T47D (cell line): ENCODE results near the gene PDP2.
"Not testable (repeated sequence)": the region's sequence is repeated elsewhere in the genome, so short reads cannot be mapped to it uniquely, and the experiment has no call there.

Experiments used
- DNase-seq, 2 experiments: peaks; one replicate each; pipeline versions ENCODE4 v3.0.0 to v3.0.0-alpha.2; 2011 to 2012; ENCODE audit warnings: low read depth in 1 of 2, low spot score in 1 of 2
- JUND ChIP-seq: IDR thresholded peaks from 2 replicates; pipeline ENCODE4 v1.6.1; 2012; ENCODE audit warnings: low read depth
- in situ Hi-C: cut with HindIII; loops from 2 replicates; pipeline ENCODE4 v1.10.0; 2016; ENCODE audit warnings: low sequenced_read_pairs, low pct_unique_long_range_greater_than_20kb

PDP2 gene

DNA sequence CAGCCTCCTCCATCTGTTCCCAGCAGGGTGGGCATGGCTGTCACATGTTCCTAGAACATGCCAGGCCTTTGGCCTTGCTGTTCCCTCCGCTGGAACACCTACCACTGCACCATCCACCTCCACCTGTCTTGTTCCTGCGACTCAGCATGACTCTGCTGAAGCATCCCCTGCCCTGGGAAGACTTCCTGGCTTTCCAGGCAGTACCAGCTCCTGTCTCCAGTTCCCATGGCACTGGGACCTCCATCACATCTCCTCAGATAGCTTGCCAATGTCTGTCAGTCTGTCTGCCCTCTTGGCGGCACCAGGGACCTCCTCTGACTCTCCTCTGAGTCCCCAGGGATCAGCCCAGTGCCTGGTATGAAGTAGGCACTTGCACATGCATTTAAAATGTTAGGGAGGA lies 15.7 kb downstream of the PDP2 start:
- no peak for DNase-seq
- in situ Hi-C loops = no loop called here

DNA sequence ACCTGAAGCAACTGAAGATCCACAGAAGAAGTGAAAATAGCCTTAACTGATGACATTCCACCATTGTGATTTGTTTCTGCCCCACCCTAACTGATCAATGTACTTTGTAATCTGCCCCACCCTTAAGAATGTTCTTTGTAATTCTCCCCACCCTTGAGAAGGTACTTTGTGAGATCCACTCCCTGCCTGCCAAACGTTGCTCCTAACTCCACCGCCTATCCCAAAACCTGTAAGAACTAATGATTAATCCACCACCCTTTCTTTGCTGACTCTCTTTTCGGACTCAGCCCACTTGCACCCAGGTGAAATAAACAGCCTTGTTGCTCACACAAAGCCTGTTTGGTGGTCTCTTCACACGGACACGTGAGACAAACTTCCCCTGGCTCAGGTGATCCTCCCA lies 16.4 kb downstream of the PDP2 start:
- DNase-seq, in situ Hi-C loops: not testable (repeated sequence)

More for the DNA sequence above, 15.7 kb downstream of the PDP2 start:
- no peak for TF ChIP-seq JUND

DNA sequence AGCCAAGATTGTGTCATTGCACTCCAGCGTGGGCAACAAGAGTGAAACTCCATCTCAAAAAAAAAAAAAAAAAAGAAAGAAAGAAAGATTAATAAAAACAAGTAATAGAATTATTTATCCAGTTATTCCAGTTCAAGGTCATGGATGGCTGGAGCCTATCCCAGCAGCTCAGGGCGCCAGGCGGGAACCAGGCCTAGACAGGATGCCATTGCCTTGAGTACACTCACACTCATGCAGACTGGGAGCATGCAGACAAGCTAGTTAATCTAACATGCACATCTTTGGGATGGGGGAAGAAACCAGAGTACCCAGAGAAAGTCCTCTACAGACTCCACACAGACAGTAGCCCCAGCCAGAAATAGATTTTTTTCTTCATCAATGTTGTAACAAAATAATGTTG lies 17.9 kb downstream of the PDP2 start:
- TF ChIP-seq JUND = no peak

DNA sequence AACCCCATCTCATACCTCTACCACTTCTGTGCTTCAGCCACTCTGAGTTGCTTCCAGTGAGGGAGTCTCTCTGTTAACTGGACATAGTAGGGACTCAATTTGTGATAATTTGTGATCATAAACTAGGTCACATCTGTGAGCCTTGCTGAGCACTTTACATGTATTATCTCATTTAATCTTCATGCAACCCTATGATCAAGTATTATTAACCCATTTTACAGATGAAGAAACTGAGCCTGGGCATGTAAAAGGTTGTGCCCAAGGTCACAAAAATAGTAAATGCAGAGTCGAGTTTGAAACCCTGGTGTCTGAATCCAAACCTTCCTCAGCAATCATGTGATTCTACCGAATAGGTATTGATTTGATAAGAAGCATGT lies 18.6 kb downstream of the PDP2 start:
- no peak for DNase-seq
- no peak for TF ChIP-seq JUND
- in situ Hi-C loops = no loop called here

More for the DNA sequence above, 17.9 kb downstream of the PDP2 start:
- in situ Hi-C loops = no loop called here
- DNase-seq = no peak

DNA sequence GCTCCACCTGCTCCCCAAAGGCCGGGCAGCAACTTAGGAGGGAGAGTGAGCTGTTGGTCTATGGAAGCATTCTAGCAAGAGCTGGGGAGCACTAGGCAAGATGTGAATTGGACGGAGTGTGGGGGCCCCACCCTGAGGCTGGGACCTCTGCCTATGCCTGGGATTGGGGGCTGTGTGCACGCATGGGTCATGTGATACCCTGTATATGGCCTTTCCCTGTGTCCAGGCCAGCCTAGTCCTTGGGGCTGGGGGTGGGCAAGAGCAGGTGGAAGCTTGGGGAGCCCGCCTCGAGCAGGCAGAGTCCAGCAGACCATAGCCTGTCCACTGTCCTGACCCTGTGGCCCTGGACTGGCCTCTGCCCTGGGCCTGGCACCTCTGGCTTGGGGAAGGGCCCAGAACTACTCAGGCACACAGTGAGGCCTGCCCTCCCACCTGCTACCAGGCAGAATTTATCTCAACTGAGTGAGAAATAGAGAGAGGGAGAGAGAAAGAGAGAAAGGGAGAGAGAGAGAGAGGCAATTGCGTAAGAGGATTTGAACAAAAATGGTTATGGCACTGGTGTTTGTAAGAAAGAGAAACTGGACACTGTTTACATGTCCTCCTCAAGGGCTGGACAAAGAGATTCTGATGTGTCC lies 19.1 kb downstream of the PDP2 start:
- TF ChIP-seq JUND = no peak
- no peak for DNase-seq
- in situ Hi-C loops = no loop called here

DNA sequence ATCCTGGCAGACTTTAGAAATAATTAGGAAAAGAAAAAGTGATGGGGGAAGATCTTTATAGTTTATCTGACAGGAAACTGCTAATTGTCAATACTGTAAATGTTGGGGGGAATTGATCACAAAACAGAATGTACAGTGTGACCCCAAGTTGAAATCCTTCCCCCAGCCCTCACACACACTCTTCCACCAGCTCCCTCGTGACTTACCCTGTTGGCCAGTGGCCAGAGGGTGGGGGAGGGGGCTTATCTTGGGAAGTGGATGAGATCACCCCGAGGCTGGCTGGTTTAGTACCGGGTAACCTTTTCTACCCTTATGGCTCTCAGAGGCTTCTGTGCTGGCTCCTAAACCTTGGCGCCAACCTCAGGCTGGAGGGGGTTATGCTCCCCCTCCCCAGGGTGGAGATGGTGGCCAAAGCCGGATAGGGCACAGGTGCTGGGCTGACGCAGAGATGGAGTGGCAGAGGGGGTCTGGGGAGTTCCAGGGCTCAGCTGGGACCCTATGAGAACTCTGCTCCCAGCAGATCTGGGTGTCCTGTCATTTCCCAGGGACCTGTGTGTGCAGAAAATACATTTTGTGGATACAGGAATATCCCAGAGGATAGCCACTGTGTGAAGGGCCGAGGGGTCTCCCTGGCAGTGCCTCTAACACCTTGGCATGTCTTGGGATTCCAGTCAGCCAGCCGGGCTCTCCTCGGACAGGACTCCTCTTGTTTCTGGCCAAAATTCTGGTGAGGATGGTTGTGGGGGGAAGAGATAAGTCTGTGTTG lies 19.8 kb downstream of the PDP2 start:
- DNase-seq = no peak
- no peak for TF ChIP-seq JUND
- in situ Hi-C loops = no loop called here

DNA sequence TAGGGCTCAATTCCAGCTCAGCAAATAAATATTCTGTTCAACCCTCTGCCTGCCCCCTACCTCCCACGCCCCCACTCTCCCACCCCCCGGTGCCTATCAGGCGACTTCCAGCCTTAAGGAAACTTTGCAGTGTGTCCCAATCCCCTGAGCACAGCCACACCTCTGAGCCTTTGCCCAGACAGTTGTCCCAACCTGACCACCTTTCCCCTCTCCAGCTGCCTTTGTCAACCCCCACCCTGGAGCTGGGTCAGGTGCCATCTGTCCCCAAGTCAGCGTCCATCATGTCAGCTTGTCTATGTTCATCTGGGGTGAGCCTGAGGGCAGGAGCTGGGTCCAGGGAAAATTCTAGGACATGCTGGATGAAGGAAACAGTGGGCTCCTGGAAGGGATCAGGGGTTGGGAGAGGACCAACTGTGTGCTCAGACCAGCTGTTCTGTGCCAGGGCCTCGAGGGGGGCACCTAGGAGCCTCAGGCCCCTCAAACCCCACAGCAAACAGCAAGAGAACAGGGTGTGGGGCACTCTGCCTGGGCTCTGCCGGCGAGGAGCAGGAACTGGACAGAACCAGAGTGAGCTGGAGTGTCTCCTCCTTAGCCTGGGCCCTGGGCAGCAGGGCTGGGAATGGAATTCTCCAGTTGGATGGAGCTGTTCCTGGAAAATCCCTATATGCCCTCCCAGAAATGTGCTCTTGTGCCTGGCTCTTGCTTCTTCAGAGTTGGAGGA lies 20.6 kb downstream of the PDP2 start:
- TF ChIP-seq JUND = no peak
- in situ Hi-C loops = no loop called here
- peak in 1 of 2 experiments; percentile 0 for DNase-seq

DNA sequence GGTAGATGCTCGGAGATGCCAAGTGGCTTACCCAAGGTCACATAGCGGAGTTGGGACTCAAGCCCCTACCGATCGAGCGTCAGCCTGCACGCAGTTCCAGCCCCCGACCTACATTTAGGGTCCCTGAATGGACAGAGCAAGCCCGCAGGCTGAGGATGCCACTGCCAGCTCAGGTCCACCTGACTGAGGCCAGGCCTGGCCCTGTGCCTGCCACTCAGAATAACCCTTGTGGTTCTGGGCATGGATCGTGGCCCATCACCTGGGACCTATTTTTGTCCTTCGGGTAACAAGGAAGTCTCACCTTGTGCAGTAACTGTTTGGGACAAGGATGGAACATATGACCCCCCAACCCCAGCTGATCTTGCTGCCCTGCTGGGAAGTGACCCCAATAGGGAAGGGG lies 21.3 kb downstream of the PDP2 start:
- TF ChIP-seq JUND = no peak
- DNase-seq = no peak
- in situ Hi-C loops = no loop called here

DNA sequence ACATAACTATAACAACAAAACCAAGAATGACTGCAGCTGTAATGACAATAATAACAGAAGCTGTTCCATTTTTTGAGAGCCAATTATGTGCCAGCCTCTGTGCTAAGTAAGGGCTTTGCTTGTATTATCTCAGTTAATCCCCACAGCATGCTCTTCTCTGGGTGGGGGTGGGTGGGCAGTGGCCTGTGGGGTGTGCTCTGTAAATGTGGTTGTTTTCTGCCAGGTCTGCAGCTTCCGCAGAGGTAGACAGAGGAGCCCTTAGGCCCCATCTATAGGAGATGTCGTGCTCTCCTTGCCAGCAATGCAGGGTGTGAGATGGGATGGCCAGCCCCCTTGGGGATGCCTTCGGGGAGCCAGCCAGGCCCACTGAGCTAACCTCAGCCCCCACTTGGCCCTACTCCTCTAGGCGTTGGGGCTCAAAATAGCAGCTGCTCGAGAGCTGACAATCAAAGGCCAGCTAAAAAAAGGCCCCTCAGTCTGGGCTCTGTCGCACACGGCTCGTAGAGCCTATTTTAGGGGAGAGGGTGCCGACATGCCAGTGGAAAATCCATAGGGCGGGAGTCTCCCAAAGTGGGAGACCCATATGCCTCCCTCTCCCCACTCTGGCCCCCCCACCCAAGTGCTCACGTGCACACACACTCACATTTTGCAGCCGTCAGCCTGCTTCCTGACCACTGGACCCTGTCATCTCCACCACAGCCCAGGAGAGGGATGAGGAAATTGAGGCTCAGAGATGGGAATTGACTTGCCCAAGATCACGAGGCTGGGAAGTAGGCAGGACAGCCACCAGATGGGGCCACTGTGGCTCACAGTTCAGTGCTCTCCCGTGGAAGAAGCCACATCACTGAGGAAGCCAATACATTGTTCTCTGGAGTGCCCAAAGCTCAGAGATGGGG lies 22.6 kb downstream of the PDP2 start:
- DNase-seq = no peak
- in situ Hi-C loops = no loop called here
- TF ChIP-seq JUND = no peak

DNA sequence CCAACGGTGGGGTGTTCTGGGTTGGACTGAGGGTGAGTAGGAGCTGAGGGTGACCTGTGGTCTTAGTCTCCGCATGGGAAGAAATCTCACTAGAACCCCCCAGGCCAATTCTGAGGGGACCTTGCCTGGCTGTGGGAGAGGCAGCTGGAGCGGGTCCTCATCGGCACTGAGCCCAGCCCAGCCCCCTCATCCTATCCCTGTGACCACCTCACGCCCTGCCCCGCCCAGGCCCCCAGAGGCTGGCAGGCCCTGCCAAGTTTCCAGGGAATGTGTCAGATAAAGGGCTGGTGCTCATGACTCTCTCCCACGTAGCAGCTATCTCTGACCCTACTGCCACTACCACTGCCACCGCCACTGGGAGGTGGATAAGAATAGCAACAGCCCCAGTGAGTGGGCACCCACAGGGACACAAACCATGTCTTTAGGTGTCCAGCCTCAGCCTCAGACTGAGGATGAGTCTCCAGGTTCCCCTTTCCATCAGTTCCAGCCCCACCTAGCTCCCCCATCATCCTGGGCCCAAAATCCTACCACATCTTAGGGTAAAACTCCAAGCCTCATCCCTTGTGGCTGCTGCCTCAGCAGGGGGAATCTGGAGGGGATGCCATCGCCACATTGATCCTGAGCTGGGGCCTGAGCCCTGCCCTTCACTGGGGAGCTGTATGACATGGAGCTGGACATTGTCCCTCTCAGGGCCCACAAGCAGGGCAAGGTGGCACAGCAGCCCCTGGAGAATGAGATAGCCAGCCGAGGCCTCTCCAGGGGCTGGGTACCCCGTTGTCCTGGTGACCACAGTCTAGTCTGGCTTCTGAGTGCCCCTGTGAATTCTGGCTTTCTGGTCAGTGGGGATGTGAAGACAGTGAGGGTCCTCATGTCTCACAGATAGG lies 23.5 kb downstream of the PDP2 start:
- in situ Hi-C loops = no loop called here

DNA sequence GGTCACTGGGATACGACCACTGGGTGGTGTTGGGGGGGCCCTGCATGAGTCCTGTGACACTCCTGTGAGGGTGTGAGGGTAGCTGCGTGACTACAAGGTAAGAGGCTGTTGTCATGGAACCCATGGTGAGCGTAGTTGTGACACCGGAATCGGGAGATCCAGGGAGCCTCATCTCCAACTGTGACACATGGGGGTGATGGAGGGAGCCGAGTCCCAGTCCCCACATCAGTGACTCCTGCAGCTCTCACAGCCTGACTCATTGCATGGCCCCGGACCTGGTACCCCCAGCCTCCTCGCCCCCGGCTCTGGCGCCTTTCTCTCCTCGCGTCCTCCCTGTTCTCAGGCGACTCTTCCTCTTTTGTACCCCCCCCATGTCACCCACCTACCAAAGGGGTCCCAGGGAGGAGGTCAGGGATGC lies 24.1 kb downstream of the PDP2 start:
- DNase-seq = no peak
- no peak for TF ChIP-seq JUND
- in situ Hi-C loops = no loop called here

More for the DNA sequence above, 23.5 kb downstream of the PDP2 start:
- TF ChIP-seq JUND = no peak
- DNase-seq = no peak
